T-helper 1 cell treated with Interleukin-12 subunit alpha and Interleukin-12 subunit beta and Interleukin-4 antibody, amounts not matched to agents 30 ng/mL and 1 ng/mL, for 36 hours (primary cell): ENCODE measurements around the gene HVCN1. TPM values are rescaled to one million over a fixed set of nuclear protein-coding genes. Genes with fewer than 3 reads are reported as not detected.

Source experiments
- intact Hi-C: fragments of 100-400 bp; cut with micrococcal nuclease; formaldehyde crosslinking; loops from one replicate; pipeline ENCODE4 v1.15.1; 2024
- total RNA-seq: library from RNA; stranded (reverse); gene quantifications from 2 replicates; pipeline ENCODE4 v1.2.3, GENCODE V29; 2022

HVCN1 gene
- total RNA-seq, 1 donor from 2014 or later: 8.9 TPM

DNA sequence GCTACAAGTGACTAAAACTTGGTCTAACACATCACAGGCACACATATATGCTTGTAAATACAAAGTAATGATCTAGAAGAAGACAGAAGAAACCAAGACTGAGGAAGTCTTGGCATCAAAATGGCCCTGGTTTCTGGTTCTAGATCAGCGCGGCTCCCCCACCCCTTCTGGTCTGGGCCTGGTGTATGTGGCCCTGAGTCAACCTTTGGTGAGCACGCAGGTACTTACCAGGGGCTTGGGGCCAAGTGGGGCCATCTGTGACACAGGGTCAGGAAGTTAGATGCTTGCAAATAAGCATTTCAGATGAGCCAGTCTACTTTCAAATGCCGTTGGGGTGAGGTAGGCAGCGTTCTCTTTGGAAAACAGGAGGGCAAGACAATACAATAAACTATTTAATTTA lies 13.2 kb upstream of the HVCN1 start:
- intact Hi-C loops: no loop called here

- intact Hi-C loops: loop anchor here (5.0 kb wide), 1 partner anchor 623 kb away; no protein-coding TSS in a partner anchor
These were observed 10.9 kb upstream of the HVCN1 start for GRCh38 chr12:110699591-110700445.

- intact Hi-C loops: loop anchor here (1.0 to 5.0 kb wide), 11 partner anchors 8 to 621 kb away; partner anchors contain the start of genes ARPC3, RAD9B, TCTN1 and VPS29
These were observed 9.4 kb upstream of the HVCN1 start for GRCh38 chr12:110698171-110698902.

DNA sequence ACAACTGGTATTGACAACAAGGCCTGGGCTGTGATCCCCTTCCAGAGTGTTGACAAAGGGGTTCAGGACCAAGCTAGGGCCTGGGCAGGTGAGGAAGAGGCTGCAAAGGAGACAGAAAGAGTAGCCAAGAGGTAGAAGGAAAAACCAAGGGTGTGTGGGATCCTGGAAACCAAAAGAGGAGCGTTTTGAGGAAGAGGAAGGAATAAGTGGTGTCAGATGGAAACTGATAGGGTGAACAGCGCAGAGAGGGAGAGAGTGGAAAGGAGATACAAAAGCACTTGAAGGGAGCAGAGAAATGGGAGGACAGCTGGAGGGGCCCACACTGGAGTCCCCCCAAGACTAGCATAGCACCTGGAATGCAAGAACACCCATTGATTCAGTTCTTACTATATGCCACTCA lies 8.3 kb upstream of the HVCN1 start:
- intact Hi-C loops: loop anchor here (5.0 kb wide), 1 partner anchor 620 kb away; no protein-coding TSS in a partner anchor

- intact Hi-C loops: loop anchor here (5.0 kb wide), 1 partner anchor 619 kb away; no protein-coding TSS in a partner anchor
These were observed 7.4 kb upstream of the HVCN1 start for GRCh38 chr12:110696283-110696682.

DNA sequence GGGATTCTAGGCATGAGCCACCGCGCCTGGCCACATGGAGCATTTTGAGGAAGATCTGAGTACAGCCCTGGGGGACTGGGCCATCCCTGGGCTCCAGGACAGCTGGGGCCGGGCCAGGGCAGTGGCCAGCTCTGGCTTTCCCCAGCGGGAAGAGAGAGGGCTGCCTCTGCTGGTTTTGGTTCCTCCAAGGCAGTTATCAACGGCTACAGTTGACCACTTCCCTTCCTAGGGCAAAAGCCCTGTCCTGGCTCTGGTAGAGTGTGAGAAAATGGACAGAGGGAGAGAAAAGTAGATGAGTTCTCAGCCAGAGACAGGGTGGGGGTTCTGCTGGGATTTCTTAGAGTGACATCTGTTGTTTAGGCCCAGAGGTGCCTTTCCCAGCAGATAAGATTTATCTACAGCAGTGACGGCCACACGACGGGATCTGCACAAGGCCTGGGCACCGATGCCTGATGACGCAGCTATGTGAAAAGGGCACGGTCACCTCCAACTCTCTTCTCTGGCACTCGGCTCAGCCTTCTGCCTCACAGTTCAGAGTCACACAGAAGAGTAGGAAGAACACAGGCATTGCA lies 5.5 kb upstream of the HVCN1 start:
- intact Hi-C loops: no loop called here

DNA sequence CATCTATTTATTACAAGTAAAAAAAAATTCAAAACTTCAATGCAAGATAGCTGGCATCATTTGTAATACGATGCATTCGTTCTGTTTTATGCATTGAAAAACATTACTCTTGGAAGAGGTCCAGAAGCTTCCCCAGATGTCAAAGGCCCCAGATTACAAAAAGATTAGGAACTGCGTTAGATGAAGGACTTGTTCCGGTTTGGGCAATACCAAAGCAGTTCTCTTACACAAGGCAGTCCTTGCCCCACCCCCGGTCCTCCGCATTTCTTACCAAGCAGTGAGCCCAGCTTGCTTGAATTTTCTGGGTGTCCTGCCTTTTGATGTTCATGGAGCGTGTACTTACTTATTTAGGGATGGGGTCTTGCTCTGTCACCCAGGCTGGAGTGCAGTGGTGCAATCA lies 4.8 kb upstream of the HVCN1 start:
- intact Hi-C loops: no loop called here

- intact Hi-C loops: loop anchor here (1.0 kb wide), 2 partner anchors 8 to 188 kb away; partner anchors contain the start of genes RAD9B and VPS29
These were observed 1.2 kb upstream of the HVCN1 start for GRCh38 chr12:110690127-110690430.

DNA sequence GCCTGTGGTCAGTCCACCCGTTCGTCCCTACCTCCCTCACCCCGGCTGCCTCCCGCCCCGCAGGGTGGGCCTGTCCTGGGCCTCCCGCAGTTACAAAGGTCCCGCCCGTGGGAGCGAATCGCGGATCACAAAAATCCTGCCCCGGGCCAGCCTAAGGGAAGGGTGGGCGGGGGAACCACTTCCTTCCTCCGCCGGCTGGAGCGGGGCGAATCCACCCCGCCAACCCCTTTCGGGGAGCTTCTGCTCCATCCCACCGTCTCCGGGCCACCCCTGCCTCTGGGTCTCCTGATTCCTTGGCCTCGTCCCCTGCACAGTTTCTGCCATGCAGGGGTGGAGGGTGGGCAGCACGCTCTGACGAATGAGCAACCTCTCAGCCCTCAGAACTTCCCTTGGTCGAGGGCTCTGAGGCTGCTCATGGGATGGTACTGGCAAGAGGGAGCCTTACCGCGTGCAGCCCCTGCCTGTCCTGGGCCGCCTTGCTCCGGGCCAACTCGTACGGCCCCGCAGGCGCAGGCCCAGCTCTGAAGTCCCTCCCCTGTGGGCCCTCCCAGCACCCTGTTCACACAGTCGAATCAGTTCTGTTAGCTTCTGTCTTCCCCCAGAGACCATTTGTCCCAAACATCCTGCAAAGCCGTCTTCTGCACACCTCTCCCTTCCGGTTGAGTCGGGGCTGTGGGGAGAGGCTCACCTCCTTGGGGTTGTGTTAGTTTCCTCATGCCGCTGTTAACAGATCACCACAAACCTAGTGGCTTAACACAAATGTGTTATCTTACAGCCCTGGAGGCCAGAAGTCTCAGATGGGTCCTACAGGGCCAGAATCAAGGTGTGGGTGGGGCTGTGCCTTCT lies 589 bp upstream of the HVCN1 start:
- intact Hi-C loops: loop anchor here (1.0 to 2.0 kb wide), 8 partner anchors 9 to 239 kb away; partner anchors contain the start of genes ARPC3, FAM216A, GPN3 and PPP1CC

GRCh38 chr12:110687396-110688169 lies 1.3 kb downstream of the HVCN1 start:
- intact Hi-C loops: loop anchor here (2.0 kb wide), 2 partner anchors 219 to 237 kb away; partner anchors contain the start of genes ARPC3, FAM216A and GPN3

- intact Hi-C loops: no loop called here
These were observed 2.5 kb downstream of the HVCN1 start for GRCh38 chr12:110686294-110686903.

GRCh38 chr12:110684312-110684836 lies 4.5 kb downstream of the HVCN1 start:
- intact Hi-C loops: no loop called here

DNA sequence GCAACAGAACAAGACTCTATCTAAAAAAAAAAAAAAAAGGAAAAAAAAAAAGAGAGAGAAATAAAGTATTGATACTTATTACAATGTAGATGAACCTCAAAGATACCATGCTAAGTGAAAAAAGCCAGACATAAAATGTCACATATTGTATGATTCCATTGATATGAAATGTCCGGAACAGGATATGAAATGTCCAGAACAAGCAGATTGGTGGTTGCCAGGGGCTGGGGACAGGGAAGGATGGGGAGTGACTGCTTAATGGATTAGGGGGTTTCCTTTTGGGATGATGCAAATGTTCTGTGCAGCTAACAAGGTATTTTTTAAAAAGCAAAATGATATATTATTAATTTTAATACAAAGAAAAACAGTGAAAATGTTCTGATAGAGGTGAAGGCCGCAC lies 5.0 kb downstream of the HVCN1 start:
- intact Hi-C loops: no loop called here

- intact Hi-C loops: no loop called here
These were observed 8.9 kb downstream of the HVCN1 start for GRCh38 chr12:110680032-110680431.

DNA sequence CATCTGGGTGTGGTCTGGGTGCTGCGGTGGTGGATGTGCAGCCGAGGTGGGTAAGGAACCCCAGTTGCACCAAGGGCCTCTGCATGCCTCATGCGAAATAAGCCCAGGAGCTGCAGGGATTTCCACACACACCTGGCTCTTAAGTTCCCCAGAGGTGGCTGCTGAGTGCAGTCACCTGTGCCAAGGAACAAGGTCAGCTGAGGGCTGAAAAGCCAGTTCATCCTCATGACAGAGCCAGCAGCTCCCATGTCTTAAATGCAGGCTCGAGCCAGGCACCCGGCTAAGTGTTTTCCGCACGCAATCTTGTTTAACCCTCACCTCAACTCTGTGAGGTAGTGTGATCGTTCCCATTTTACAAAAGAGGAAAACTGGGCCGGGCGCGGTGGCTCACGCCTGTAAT lies 9.7 kb downstream of the HVCN1 start:
- intact Hi-C loops: no loop called here

- intact Hi-C loops: no loop called here
These were observed 10.9 kb downstream of the HVCN1 start for GRCh38 chr12:110677982-110678381.

GRCh38 chr12:110677206-110677911 lies 11.6 kb downstream of the HVCN1 start:
- intact Hi-C loops: no loop called here

DNA sequence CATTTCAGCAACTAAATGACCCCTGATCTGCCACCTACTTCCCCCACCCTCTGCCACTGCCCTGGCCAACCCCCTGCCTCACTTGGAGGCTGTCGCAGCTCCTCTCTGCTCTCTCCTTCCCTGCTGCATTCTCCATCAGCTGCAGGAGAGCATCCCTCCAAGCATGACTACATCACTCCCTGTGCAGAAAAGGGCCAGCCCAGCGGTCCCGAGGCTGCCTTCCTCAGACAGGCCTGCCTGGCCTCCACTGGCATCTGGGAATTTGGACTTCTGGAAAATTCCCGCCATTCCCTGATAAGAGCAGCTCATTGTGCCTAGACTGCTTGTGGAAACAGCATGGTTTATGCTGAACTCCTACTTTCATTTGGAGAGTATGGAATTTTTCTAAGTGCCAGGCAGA lies 12.7 kb downstream of the HVCN1 start:
- intact Hi-C loops: no loop called here
